GM12878 (cell line): Measurements from ENCODE around the gene KCNG3. TPM values are rescaled to one million over a fixed set of nuclear protein-coding genes. Genes with fewer than 3 reads are reported as not detected.

Source experiments
- ATAC-seq: fragments of 200-7000 bp; cut with Tn5 transposase; 3 replicates; pipeline ENCODE4 v1.9.1; 2020; ENCODE audit warnings: mild to moderate bottlenecking, moderate library complexity
- BruUV-seq: library from RNA; stranded (reverse); fragments of 400-500 nt; replicated peaks from 2 replicates; lab custom pipeline; 2021; lab: Mats Ljungman, UMichigan
- CTCF ChIA-PET: fragments of 300-600 bp; sonication (Branson Sonifier 250); formaldehyde crosslinking; extraction: SDS; loops from one replicate; lab custom pipeline; 2021; ENCODE audit warnings: inconsistent platforms; lab: Yijun Ruan, JAX
- POLR2A ChIA-PET: fragments of 350-600 bp; formaldehyde crosslinking; extraction: SDS; loops from one replicate; lab custom pipeline; 2021; ENCODE audit warnings: inconsistent platforms; lab: Charles Lee
- RAD21 ChIA-PET: fragments of 300-600 bp; sonication (Branson Sonifier 250); formaldehyde crosslinking; loops from one replicate; lab custom pipeline; 2023; ENCODE audit warnings: antibody characterized with exemption; ENCODE audit not compliant: unreplicated experiment; lab: Charles Lee
- SMC1A ChIA-PET: fragments of 300-600 bp; sonication (Branson Sonifier 250); formaldehyde crosslinking; loops from one replicate; lab custom pipeline; 2023; ENCODE audit not compliant: unreplicated experiment, uncharacterized antibody; lab: Charles Lee
- DNase-seq: peaks from one replicate; pipeline ENCODE4 v3.0.0-alpha.2; 2011; ENCODE audit warnings: low read depth, low spot score
- FAIRE-seq: peaks from 3 replicates; lab custom pipeline; 2011; peaks lifted over from hg19 to GRCh38; lab: Jason Lieb, UNC
- H2AFZ ChIP-seq: 2 replicates; pipeline ENCODE4 v1.6.0; 2011; ENCODE audit warnings: low read depth, low read length, control low read depth; ENCODE audit not compliant: control insufficient read depth
- H3K27ac ChIP-seq: 2 replicates; pipeline ENCODE4 v1.5.1; 2011; ENCODE audit warnings: control low read depth; ENCODE audit not compliant: control insufficient read depth, insufficient read depth
- H3K27me3 ChIP-seq, 2 experiments: replicated peaks in 1 of 2; 2 replicates each; pipeline versions ENCODE4 v1.6.0 to v1.6.1; 2011; ENCODE audit warnings: low read length in 1 of 2; ENCODE audit not compliant: control insufficient read depth in 2 of 2, insufficient read depth in 2 of 2
- H3K36me3 ChIP-seq, 2 experiments: 2 replicates each; pipeline ENCODE4 v1.5.1; 2011; ENCODE audit warnings: low read length in 1 of 2; ENCODE audit not compliant: control insufficient read depth in 2 of 2, insufficient read depth in 2 of 2
- H3K4me1 ChIP-seq: 2 replicates; pipeline ENCODE4 v1.6.1; 2011; ENCODE audit warnings: mild to moderate bottlenecking, low read length, moderate library complexity, mixed read lengths; ENCODE audit not compliant: control insufficient read depth, insufficient read depth
- H3K4me2 ChIP-seq: 2 replicates; pipeline ENCODE4 v1.6.0; 2011; ENCODE audit warnings: control low read depth; ENCODE audit not compliant: control insufficient read depth, insufficient read depth
- H3K4me3 ChIP-seq: fragments of 200-600 bp; sonication (generic); 2 replicates; pipeline ENCODE4 v1.5.1; 2016
- H3K79me2 ChIP-seq: 2 replicates; pipeline ENCODE4 v1.6.0; 2011; ENCODE audit warnings: low read length; ENCODE audit not compliant: control insufficient read depth, insufficient read depth
- H3K9ac ChIP-seq: 2 replicates; pipeline ENCODE4 v1.8.0; 2011; ENCODE audit warnings: low read length, control low read depth, mixed read lengths; ENCODE audit not compliant: control insufficient read depth, insufficient read depth
- H3K9me3 ChIP-seq: replicated peaks from 3 replicates; pipeline ENCODE4 v1.5.1; 2011; ENCODE audit warnings: mild to moderate bottlenecking, low read length; ENCODE audit not compliant: control insufficient read depth, insufficient read depth
- H4K20me1 ChIP-seq: 2 replicates; pipeline ENCODE4 v1.6.0; 2011; ENCODE audit not compliant: control insufficient read depth, insufficient read depth
- BHLHE40 ChIP-seq, 2 experiments: fragments of 450-650 bp in 1 of 2; IDR thresholded peaks; 2 replicates each; pipeline ENCODE4 v1.6.1; 2011 to 2017; ENCODE audit warnings: low read depth in 2 of 2, borderline replicate concordance in 1 of 2, improper control_type of control experiment in 1 of 2, low read length in 1 of 2, mild to moderate bottlenecking in 1 of 2
- BMI1 ChIP-seq: fragments of 450-650 bp; IDR thresholded peaks from 2 replicates; pipeline ENCODE4 v1.6.1; 2016; ENCODE audit warnings: mild to moderate bottlenecking, moderate library complexity, borderline replicate concordance
- CBX5 ChIP-seq: sonication (generic); IDR thresholded peaks from 2 replicates; pipeline ENCODE4 v1.6.1; 2016; ENCODE audit warnings: low read depth, moderate library complexity, mild to moderate bottlenecking, inconsistent platforms
- E2F4 ChIP-seq: IDR thresholded peaks from 2 replicates; pipeline ENCODE4 v1.6.1; 2012; ENCODE audit warnings: low read depth, low read length, improper control_type of control experiment
- EZH2 ChIP-seq: IDR thresholded peaks from 2 replicates; pipeline ENCODE4 v1.6.1; 2012; ENCODE audit warnings: low read depth, mild to moderate bottlenecking, control low read depth, inconsistent platforms, low read length, borderline replicate concordance; ENCODE audit not compliant: control insufficient read depth
- HDAC6 ChIP-seq: fragments of 200-600 bp; sonication (generic); IDR thresholded peaks from one replicate; pipeline ENCODE4 v1.8.0; 2017; ENCODE audit warnings: antibody characterized with exemption; ENCODE audit not compliant: unreplicated experiment
- IRF5 ChIP-seq: fragments of 450-650 bp; IDR thresholded peaks from 2 replicates; pipeline ENCODE4 v1.6.1; 2017; ENCODE audit warnings: borderline replicate concordance
- MAX ChIP-seq: IDR thresholded peaks from 2 replicates; pipeline ENCODE4 v1.6.1; 2012; ENCODE audit warnings: low read depth, low read length, improper control_type of control experiment
- NR2C1 ChIP-seq: fragments of 450-650 bp; IDR thresholded peaks from 2 replicates; pipeline ENCODE4 v1.6.1; 2017; ENCODE audit warnings: antibody characterized with exemption, mild to moderate bottlenecking, moderate library complexity
- POLR2AphosphoS5 ChIP-seq: IDR thresholded peaks from 2 replicates; pipeline ENCODE4 v1.6.1; 2011; ENCODE audit warnings: mild to moderate bottlenecking, low read length, inconsistent platforms
- POU2F2 ChIP-seq: IDR thresholded peaks from 3 replicates; pipeline ENCODE4 v1.6.1; 2011; ENCODE audit warnings: low read depth, mild to moderate bottlenecking, low read length, borderline replicate concordance
- ZBTB33 ChIP-seq: fragments of 450-650 bp; IDR thresholded peaks from 2 replicates; pipeline ENCODE4 v1.6.1; 2017; ENCODE audit warnings: mild to moderate bottlenecking
- WGBS: methylation state at CpG from one replicate; pipeline ENCODE4 v1.1.6; 2016; ENCODE audit warnings: low lambda C conversion rate; ENCODE audit not compliant: insufficient replicate concordance, insufficient coverage; ENCODE audit errors: missing lambda C conversion rate; 5-methylcytosine and 5-hydroxymethylcytosine counted together
- in situ Hi-C: fragments of 300-500 bp; cut with MboI; formaldehyde crosslinking; loops from 9 replicates; pipeline ENCODE4 v1.14.3; 2018; ENCODE audit warnings: mixed read lengths
- intact Hi-C: fragments of 100-400 bp; cut with micrococcal nuclease; formaldehyde crosslinking; loops from one replicate; pipeline ENCODE4 v1.14.2; 2022; ENCODE audit not compliant: unreplicated experiment
- polyA plus RNA-seq, 11 experiments: library from polyadenylated mRNA; depleted of rRNA in 4 of 11; unstranded in 6 of 11; stranded (reverse) in 5 of 11; fragments of >200 nt; fragmentation: Nextera tagmentation in 4 of 11; fragmentation: Illumina TruSeq in 1 of 11; extraction: Ambion mirVana in 4 of 11; extraction: Trizol in 1 of 11; gene quantifications; 1 replicate in 1 of 11; 2 replicates in 10 of 11; pipeline versions ENCODE4 v1.2.1 to v1.2.3, GENCODE V29; 2011 to 2016; ENCODE audit warnings: inconsistent platforms in 2 of 11, missing spikeins in 2 of 11, low read depth in 1 of 11
- total RNA-seq, 4 experiments: library from RNA; depleted of rRNA in 3 of 4; stranded (reverse); fragments of >200 nt in 3 of 4; fragmentation: Illumina TruSeq in 1 of 4; extraction: Trizol in 1 of 4; gene quantifications; 2 replicates each; pipeline versions ENCODE4 v1.2.1 to v1.2.3, GENCODE V29; 2013 to 2021

The KCNG3 gene
- total and polyA plus RNA-seq, 10 of the 15 experiments (the other 5 are each of a cell fraction or from before 2014, with no cell fraction given), result 0.01 to 0.06 (median 0.04) TPM; not detected in 4

- intact Hi-C loops (no loop called here), in situ Hi-C loops (no loop called here)
- H3K36me3 ChIP-seq, result no peaks in the 10 kb centered on the region
- ATAC-seq (no peak), DNase-seq (no peak), FAIRE-seq (no peak)
- H3K9ac ChIP-seq, result no peak overlapping the region
- BruUV-seq, result no TSS peak
- H2AFZ ChIP-seq, result no peak overlapping the region
- no peak overlapping the region for H3K4me2 ChIP-seq
- WGBS, result 86% methylated on average over 4 of the region's 4 CpGs
- no peaks in the 10 kb centered on the region for H4K20me1 ChIP-seq
- no peaks in the 10 kb centered on the region for H3K4me1 ChIP-seq
- H3K9me3 ChIP-seq, result no peaks in the 10 kb centered on the region
- RAD21 ChIA-PET, result no interaction called here
- H3K79me2 ChIP-seq, result no peaks in the 10 kb centered on the region
- CTCF ChIA-PET, result no interaction called here
- H3K4me3 ChIP-seq, result no peak overlapping the region
- H3K27ac ChIP-seq, result no peak overlapping the region
- POLR2A ChIA-PET, result no interaction called here
- H3K27me3 ChIP-seq, result no peaks in the 10 kb centered on the region
- TF ChIP-seq ZBTB33 (no peak), BHLHE40 (IDR thresholded peaks at IDR 0.05; ENCODE audit: borderline replicate concordance in 1 of 2, low read depth in 2 of 2, low read length in 1 of 2) (no peak), IRF5 (no peak), CBX5 (no peak), POLR2AphosphoS5 (no peak), E2F4 (no peak), BMI1 (no peak), HDAC6 (no peak), MAX (no peak), POU2F2 (no peak), EZH2 (no peak), NR2C1 (no peak)
- TF ChIP-seq, all 136 proteins: peak for 0
- SMC1A ChIA-PET, result no interaction called here
Observed at GRCh38 chr2:42532397-42532796, 38.6 kb upstream of the KCNG3 start.
